Measurements from ENCODE around the gene INTS1. TPM values are rescaled to one million over a fixed set of nuclear protein-coding genes. Genes with fewer than 3 reads are reported as not detected.

Gene INTS1
- total and polyA plus RNA-seq, 2 of the 4 experiments (the other 2 are of a cell fraction) = 9.3 to 40.1 TPM

GRCh38 chr7:1494866-1495563 is 9.2 kb downstream of the INTS1 start:
- ATAC-seq (ENCODE audit: low read depth) (no peak), DNase-seq (no peak)
- Histone ChIP-seq H4K8ac (ENCODE audit: low read depth in 2 of 2, low read length in 2 of 2) (no peak overlapping the region), H4K20me1 (ENCODE audit: insufficient read depth, low read length) (0 out of 2 replicates have a peak, but pooled peaks cover 4% of the 10 kb centered on the region), H3K4me2 (ENCODE audit: low read depth, low read length) (no peak overlapping the region), H3K9ac (ENCODE audit: low read depth, low read length) (no peak overlapping the region), H3K23ac (ENCODE audit: low read depth, low read length) (no peak overlapping the region), H3K56ac (ENCODE audit: extremely low read depth, insufficient read depth, low read length) (no peak overlapping the region), H2AFZ (replicated peaks; ENCODE audit: low read length, poor library complexity) (no peak overlapping the region), H3K4ac (ENCODE audit: low read depth, low read length) (no peak overlapping the region), H3K14ac (replicated peaks; ENCODE audit: low read depth, low read length) (no peak overlapping the region), H2BK20ac (ENCODE audit: low read depth, low read length) (no peak overlapping the region), H2BK15ac (ENCODE audit: low read depth, low read length) (no peak overlapping the region), H2AK9ac (replicated peaks; ENCODE audit: low read depth, low read length, poor library complexity) (no peak overlapping the region), H3K79me1 (ENCODE audit: low read depth in 1 of 2, low read length in 2 of 2) (peaks cover 0 to 11% of the 10 kb centered on the region in 2 experiments; a peak in 1 of 4 replicates), H2BK120ac (ENCODE audit: low read depth, low read length) (no peak overlapping the region), H4K5ac (ENCODE audit: low read depth, low read length) (no peak overlapping the region), H3K18ac (ENCODE audit: low read depth, low read length) (no peak overlapping the region), H2BK5ac (ENCODE audit: low read depth, low read length, poor library complexity, severe bottlenecking) (no peak overlapping the region), H3K4me3 (ENCODE audit: insufficient read depth, low read depth, low read length) (no peak overlapping the region), H4K91ac (ENCODE audit: insufficient read depth, low read depth, low read length) (no peak overlapping the region), H3K36me3 (ENCODE audit: control insufficient read depth, insufficient read depth, low read length) (peaks cover 62% of the 10 kb centered on the region), H3K4me1 (ENCODE audit: control insufficient read depth, insufficient read depth, low read length) (no peaks in the 10 kb centered on the region), H3K27me3 (ENCODE audit: control insufficient read depth, insufficient read depth, low read length) (no peaks in the 10 kb centered on the region), H2AK5ac (ENCODE audit: low read depth, low read length) (no peak overlapping the region), H3K9me1 (ENCODE audit: insufficient read depth, low read length) (no peaks in the 10 kb centered on the region), H3K27ac (ENCODE audit: insufficient read depth, low read length) (no peak overlapping the region), H3K9me3 (ENCODE audit: control insufficient read depth, insufficient read depth, low read length) (no peaks in the 10 kb centered on the region)
- TF ChIP-seq MAFK (IDR thresholded peaks at IDR 0.05; ENCODE audit: low read depth, low read length) (no peak), MXI1 (IDR thresholded peaks at IDR 0.05; ENCODE audit: borderline replicate concordance, low read depth, low read length) (no peak), RAD21 (IDR thresholded peaks at IDR 0.05; ENCODE audit: low read length) (no peak), ELK1 (IDR thresholded peaks at IDR 0.05; ENCODE audit: borderline replicate concordance, low read depth, low read length) (no peak), BHLHE40 (IDR thresholded peaks at IDR 0.05; ENCODE audit: low read depth, low read length) (no peak), CHD1 (IDR thresholded peaks at IDR 0.05; ENCODE audit: low read depth, low read length) (no peak), RFX5 (IDR thresholded peaks at IDR 0.05; ENCODE audit: low read depth, low read length) (no peak), CTCF (conservative IDR thresholded peaks at IDR 0.05; ENCODE audit: low read depth, low read length) (no peak), NFE2L2 (IDR thresholded peaks at IDR 0.05; ENCODE audit: low read depth, low read length) (no peak), POLR2A (IDR thresholded peaks at IDR 0.05; ENCODE audit: low read depth, low read length) (no peak), MAZ (IDR thresholded peaks at IDR 0.05; ENCODE audit: borderline replicate concordance, low read depth, low read length) (no peak), RCOR1 (IDR thresholded peaks at IDR 0.05; ENCODE audit: insufficient replicate concordance, low read length) (no peak), FOS (IDR thresholded peaks at IDR 0.05; ENCODE audit: low read depth, low read length) (no peak)
- WGBS, 2 experiments (ENCODE audit: extremely low coverage in 2 of 2, insufficient read length in 1 of 2) = 96% methylated on average over 8 of the region's 27 CpGs; no CpG with 5 or more reads in 1 of the 2 experiments
- intact Hi-C loops (cut with micrococcal nuclease) (no loop called here), in situ Hi-C loops (cut with MboI; ENCODE audit: low sequenced_read_pairs) (no loop called here), dilution Hi-C loops (cut with HindIII; ENCODE audit: low sequenced_read_pairs, unreplicated experiment) (no loop called here)
- CTCF ChIA-PET = no interaction called here
- BruUV-seq (replicated peaks) = no TSS peak
- POLR2A ChIA-PET (ENCODE audit: unreplicated experiment) = no interaction called here

All from IMR-90 (cell line).